Measurements from ENCODE around the gene ADCK1.

Gene ADCK1

GRCh38 chr14:77962731-77963520 lies 163.0 kb downstream of the ADCK1 start:
- DNase-seq, result no peak
- Mint-ChIP-seq H3K4me3 (no peak overlapping the region), H3K27me3 (ENCODE audit: low read depth, poor library complexity) (peaks cover 64% of the 10 kb centered on the region), H3K4me1 (peaks cover 6% of the 10 kb centered on the region), H3K9me3 (peaks cover 4% of the 10 kb centered on the region), H3K36me3 (ENCODE audit: low read depth) (no peaks in the 10 kb centered on the region), H3K27ac (no peak overlapping the region)
- no peak for TF ChIP-seq CTCF (IDR thresholded peaks at IDR 0.05)

GRCh38 chr14:77964586-77964985 lies 164.7 kb downstream of the ADCK1 start:
- Mint-ChIP-seq H3K4me3 (no peak overlapping the region), H3K4me1 (peaks cover 6% of the 10 kb centered on the region), H3K27me3 (ENCODE audit: low read depth, poor library complexity) (peaks cover 73% of the 10 kb centered on the region), H3K27ac (no peak overlapping the region), H3K36me3 (ENCODE audit: low read depth) (no peaks in the 10 kb centered on the region), H3K9me3 (no peaks in the 10 kb centered on the region)
- no peak for DNase-seq
- TF ChIP-seq CTCF (IDR thresholded peaks at IDR 0.05), result no peak

- no peak for DNase-seq
- Mint-ChIP-seq H3K9me3 (no peaks in the 10 kb centered on the region), H3K4me3 (no peak overlapping the region), H3K36me3 (ENCODE audit: low read depth) (no peaks in the 10 kb centered on the region), H3K27me3 (ENCODE audit: low read depth, poor library complexity) (peaks cover 73% of the 10 kb centered on the region), H3K27ac (no peak overlapping the region), H3K4me1 (peaks cover 6% of the 10 kb centered on the region)
- TF ChIP-seq CTCF (IDR thresholded peaks at IDR 0.05), result no peak
Observed at GRCh38 chr14:77965050-77965449, 165.1 kb downstream of the ADCK1 start.

GRCh38 chr14:77965919-77966435 lies 166.1 kb downstream of the ADCK1 start:
- DNase-seq, result peak; percentile 70
- Mint-ChIP-seq H3K27ac (no peak overlapping the region), H3K4me1 (peaks cover 6% of the 10 kb centered on the region), H3K4me3 (peak overlapping the region; percentile 74), H3K27me3 (ENCODE audit: low read depth, poor library complexity) (peaks cover 76% of the 10 kb centered on the region), H3K36me3 (ENCODE audit: low read depth) (no peaks in the 10 kb centered on the region), H3K9me3 (peaks cover 4% of the 10 kb centered on the region)
- TF ChIP-seq CTCF (IDR thresholded peaks at IDR 0.05), result no peak

GRCh38 chr14:77967110-77967509 lies 167.2 kb downstream of the ADCK1 start:
- H3K27me3 Mint-ChIP-seq (ENCODE audit: low read depth, poor library complexity), result peaks cover 71% of the 10 kb centered on the region
- no peaks in the 10 kb centered on the region for H3K36me3 Mint-ChIP-seq (ENCODE audit: low read depth)
- peaks cover 4% of the 10 kb centered on the region for H3K9me3 Mint-ChIP-seq
- DNase-seq, result no peak
- no peak for TF ChIP-seq CTCF (IDR thresholded peaks at IDR 0.05)
- H3K4me1 Mint-ChIP-seq, result peaks cover 6% of the 10 kb centered on the region
- H3K4me3 Mint-ChIP-seq, result no peak overlapping the region
- no peak overlapping the region for H3K27ac Mint-ChIP-seq

- DNase-seq, result no peak
- Mint-ChIP-seq H3K27ac (no peak overlapping the region), H3K36me3 (ENCODE audit: low read depth) (no peaks in the 10 kb centered on the region), H3K4me3 (no peak overlapping the region), H3K9me3 (peaks cover 4% of the 10 kb centered on the region), H3K27me3 (ENCODE audit: low read depth, poor library complexity) (peaks cover 47% of the 10 kb centered on the region), H3K4me1 (peaks cover 4% of the 10 kb centered on the region)
- no peak for TF ChIP-seq CTCF (IDR thresholded peaks at IDR 0.05)
Observed at GRCh38 chr14:77970646-77971045, 170.7 kb downstream of the ADCK1 start.
